Muscle of arm (tissue), 14 donors: ENCODE results near the gene NPIPA5. TPM values are rescaled to one million over a fixed set of nuclear protein-coding genes. Genes with fewer than 3 reads are reported as not detected.
"Not testable (repeated sequence)": the region's sequence is repeated elsewhere in the genome, so short reads cannot be mapped to it uniquely, and the experiment has no call there.

ENCODE experiments used
- DNase-seq: peaks from one replicate; pipeline ENCODE4 v3.0.0-alpha.2; 2013
- long read RNA-seq, 11 donors: transcript quantifications; one replicate each; lab custom pipeline, GENCODE V29; 2026
- polyA plus RNA-seq, 12 donors: library from polyadenylated mRNA; unstranded; fragments of 120-200 nt; gene quantifications; one replicate each; pipeline ENCODE4 v1.2.1, GENCODE V29; 2013; ENCODE audit not compliant: insufficient read length in 12 of 12

Gene NPIPA5
- 10 to 100 TPM in 7 of 12 donors, 1 to 10 TPM in 3, not detected in 2; 1.1 to 71.3 (median 14.0) TPM for polyA plus RNA-seq
- long read RNA-seq, donor 1, result 0 reads
- long read RNA-seq, donor 2, result 0 reads
- long read RNA-seq, donor 3, result 0 reads
- long read RNA-seq, donor 4, result 0 reads
- long read RNA-seq, donor 5, result 0 reads
- long read RNA-seq, donor 6, result 0 reads
- long read RNA-seq, donor 7, result 0 reads
- long read RNA-seq, donor 8, result 0 reads
- long read RNA-seq, donor 9, result 0 reads
- long read RNA-seq, donor 10, result 0 reads
- long read RNA-seq, donor 11, result 0 reads

DNA sequence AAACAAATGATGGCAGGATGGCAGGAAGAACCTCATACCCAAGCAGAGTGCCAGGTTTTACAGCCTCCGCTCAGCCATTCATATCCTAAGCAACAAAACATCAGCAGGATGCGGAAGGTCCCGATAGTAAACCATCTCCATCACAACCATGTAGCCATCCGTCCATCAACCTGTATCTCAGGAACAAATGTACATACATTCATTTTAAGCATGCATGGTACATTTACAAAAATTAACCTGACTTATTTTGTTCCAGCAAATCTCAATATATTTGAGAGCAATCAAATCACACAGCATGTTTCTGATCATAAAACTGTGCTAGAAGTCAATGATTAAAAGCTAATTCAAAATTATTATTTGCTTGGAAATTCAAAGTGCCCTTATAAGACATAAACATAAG lies at the start of gene NPIPA5:
Gene NPIPA5, minus strand, starts transcription at position 101 of the 400 bp plus-strand sequence. Its CDS starts 0 bp downstream, at position 101.
- not testable (repeated sequence) for DNase-seq

DNA sequence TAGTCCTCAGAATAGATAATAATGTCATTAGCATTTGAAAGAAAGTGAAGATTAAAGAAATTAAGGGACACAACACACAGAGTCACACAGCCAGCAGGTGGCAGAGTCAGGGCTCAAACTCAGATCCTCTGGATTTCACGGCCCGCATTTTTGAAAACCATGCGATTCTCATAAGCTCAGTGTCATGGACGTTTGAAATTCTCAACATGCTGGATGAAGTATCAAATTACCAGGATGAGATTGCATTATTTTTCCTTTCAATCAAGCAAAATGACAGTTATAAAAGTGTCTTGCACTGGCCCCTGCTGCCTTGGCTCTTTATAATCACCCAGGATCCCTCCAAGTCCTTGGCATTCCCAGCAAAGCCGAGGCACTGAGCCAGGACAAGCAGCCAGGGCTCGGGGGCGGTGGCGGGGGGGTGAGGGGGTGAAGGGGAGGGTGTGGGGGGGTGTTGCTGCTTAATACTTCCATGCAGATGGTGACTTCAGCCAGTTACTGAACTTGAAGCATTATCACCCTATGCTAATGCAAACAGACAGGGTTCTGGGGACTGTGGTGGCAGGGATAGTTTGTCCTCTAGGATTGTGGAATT lies 49.6 kb upstream of the NPIPA5 start:
- peak; percentile 76 for DNase-seq

DNA sequence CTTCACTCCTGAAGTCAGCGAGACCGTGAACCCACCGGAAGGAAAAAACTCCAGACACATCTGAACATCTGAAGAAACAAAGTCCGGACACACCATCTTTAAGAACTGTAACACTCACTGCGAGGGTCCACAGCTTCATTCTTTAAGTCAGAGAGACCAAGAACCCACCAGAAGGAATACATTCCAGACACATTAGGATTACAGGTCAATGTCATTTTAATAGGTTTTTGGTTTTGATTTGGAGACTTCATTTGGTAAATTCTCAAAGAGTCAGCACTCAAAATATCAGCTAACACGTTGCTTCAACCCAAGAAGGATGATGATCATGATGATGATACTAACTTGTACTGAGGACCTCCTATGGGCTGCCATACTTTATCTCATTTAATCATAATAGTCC lies 48.7 kb upstream of the NPIPA5 start:
- DNase-seq, result no peak

DNA sequence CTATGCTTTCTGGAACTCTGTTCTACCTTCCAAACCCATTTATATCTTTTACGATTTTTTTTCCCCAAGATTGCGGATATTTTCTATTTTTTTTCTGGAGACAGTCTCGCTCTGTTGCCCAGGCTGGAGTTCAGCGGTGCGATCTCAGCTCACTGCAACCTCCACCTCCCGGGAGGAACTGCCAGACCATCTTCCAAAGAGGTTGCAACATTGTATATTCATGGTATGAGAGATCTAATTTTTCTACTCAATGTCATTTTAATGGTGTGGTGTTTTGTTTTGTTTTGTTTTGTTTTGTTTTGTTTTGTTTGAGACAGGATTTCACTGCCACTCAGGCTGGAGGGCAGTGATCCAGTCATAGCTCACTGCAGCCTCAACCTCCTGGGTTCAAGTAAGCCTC lies 47.8 kb upstream of the NPIPA5 start:
- DNase-seq, result no peak

DNA sequence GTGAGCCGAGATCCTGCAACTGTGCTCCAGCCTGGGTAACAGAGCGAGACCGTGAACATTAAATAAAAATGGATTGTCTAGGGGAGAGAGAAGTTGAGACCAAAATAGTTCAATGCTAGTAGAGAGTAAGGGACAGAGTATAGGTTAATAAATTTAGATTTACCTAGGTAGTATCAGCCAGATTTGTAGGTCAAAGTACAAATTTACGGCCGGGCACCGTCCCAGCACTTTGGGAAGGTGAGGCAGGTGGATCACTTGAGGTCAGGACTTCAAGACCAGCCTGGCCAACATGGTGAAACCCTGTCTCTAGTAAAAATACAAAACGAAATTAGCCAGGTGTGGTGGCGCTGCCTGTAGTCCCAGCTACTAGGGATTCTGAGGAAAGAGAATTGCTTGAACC lies 44.1 kb upstream of the NPIPA5 start:
- DNase-seq, result no peak

DNA sequence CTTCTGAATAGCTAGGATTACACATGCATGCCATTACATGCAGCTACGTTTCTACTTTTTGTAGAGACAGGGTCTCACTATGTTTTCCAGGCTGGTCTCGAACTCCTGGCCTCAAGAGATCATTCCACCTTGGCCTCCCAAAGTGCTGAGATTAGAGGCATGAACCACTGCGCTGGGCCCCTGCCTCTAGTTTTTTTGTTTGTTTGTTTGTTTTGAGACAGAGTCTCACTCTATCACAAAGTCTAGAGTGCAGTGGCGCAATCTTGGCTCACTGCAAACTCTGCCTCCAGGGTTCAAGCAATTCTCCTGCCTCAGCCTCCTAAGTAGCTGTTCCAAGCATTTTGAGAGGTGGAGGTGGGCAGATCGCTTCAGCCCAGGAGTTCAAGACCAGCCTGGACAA lies 43.6 kb upstream of the NPIPA5 start:
- not testable (repeated sequence) for DNase-seq

DNA sequence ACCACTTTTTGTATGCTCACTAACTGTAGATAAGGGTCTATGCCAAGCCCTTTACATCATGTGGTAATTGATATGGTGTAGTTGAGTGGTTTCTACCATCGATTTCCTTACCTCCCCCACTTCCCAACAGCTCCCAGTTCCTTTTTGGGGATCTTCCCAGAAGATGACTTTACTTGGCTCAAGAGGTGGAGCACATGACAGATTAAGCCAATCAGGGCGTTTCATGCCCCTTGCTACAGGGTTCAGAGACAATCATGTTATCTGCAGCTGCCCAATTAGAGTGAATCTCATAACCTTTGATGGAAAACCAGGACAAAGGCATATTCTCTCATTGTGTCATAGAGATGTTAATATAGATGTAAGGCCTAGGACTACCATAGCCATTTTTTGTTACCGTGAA lies 40.1 kb upstream of the NPIPA5 start:
- DNase-seq, result no peak

DNA sequence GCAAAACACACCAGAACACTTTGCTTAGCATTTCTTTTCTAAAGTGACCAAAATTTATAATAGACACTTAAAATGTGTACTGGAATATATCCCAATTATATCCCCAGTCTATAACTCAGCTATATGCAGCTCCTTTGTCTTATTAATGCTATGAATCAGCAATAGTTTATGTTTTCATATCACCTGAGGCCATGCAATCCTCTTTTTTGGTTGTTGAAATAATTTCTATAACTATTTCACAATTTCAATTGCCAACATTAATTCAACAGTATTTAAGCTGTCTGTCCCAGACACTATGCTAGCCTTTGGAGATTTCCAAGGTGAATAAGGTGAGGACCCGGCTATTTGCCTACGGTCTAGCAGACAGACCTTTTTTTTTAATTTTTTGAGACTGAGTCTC lies 39.1 kb upstream of the NPIPA5 start:
- DNase-seq, result no peak

DNA sequence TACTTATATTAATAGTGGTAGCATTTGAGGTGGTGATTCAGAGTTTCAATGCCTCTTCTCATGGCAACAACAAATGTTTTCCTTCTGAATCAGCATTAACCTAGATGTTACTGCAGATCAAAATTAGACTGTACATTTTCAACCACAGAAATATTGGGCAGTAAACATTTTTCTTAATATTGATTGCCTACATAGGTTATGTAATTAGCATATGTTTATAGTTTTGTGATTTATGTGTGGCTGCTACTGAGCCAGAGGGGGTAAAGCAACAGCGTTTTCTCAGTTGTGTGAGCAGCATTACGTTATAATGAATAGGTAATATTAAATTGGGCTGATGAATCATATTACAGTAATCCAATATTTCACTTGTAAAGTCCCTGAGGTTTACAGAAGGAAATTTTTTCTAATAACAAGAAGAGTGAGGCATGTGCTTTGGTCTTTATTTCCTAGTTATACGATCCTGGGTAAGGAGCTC lies 37.5 kb upstream of the NPIPA5 start:
- no peak for DNase-seq

DNA sequence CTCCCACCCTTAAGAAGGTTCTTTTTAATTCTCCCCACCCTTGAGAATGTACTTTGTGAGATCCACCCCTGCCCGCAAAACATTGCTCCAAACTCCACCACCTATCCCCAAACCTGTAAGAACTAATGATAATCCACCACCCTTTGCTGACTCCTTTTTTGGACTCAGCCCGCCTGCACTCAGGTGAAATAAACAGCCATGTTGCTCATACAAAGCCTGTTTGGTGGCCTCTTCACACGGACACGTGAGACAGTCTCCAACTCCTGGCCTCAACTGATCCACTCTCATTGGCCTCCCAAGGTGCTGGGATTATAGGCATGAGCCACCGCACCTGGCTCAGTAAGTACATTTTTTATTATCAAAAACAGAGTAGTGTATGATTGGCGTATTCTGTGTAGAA lies 31.4 kb upstream of the NPIPA5 start:
- DNase-seq, result not testable (repeated sequence)

DNA sequence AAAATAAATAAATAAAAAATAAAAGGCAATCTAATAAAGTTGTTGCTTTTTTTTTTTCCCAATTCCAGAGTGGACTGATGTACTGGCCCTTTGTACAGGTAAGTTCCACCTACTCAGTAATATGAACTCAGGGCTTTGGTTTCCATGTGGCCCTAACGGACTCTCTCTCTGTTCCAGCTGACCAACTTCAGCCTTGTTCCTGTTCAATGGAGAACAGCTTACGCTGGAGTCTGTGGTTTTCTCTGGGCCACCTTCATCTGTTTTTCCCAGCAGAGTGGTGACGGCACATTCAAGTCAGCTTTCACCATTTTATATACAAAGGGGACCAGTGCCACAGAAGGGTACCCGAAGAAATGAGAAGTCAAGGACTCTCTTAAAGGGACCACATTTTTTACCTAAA lies 29.7 kb upstream of the NPIPA5 start:
- DNase-seq, result not testable (repeated sequence)

DNA sequence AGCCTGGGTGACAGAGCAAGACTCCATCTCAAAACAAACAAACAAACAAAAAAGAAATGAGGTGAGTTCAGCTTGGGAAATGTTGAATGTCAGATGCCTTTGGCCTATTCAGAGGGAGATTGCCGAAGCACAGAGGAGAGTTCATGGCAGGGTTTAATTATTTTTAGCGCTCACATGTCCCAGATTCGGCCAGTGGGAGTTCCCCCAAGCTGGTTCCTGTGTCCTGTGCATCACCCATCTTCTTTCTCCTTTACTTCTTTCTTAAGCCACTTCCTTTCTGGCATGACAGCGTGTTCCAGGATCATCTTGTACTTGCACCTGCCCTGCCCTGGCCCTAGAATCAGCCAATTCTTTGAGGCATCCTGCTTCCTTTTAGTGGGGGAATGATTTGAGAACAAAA lies 26.7 kb upstream of the NPIPA5 start:
- no peak for DNase-seq

DNA sequence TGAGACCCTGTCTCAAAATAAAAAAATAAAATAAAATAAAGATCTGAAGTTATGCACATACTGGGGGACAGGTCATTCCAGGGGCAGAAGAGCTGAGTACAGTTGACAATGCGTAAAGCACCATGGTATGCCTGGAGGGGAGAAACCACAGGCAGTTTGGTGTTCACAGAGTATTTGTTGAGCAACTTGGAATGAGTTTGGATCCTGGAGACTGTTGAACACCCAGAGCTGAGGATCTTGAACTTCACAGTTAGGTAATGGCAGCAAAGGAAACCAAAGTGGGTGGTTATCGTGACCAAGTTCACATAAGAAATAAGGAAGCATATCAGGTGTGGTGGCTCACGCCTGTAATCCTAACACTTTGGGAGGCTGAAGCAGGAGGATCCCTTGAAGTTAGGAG lies 26.0 kb upstream of the NPIPA5 start:
- DNase-seq, result not testable (repeated sequence)

DNA sequence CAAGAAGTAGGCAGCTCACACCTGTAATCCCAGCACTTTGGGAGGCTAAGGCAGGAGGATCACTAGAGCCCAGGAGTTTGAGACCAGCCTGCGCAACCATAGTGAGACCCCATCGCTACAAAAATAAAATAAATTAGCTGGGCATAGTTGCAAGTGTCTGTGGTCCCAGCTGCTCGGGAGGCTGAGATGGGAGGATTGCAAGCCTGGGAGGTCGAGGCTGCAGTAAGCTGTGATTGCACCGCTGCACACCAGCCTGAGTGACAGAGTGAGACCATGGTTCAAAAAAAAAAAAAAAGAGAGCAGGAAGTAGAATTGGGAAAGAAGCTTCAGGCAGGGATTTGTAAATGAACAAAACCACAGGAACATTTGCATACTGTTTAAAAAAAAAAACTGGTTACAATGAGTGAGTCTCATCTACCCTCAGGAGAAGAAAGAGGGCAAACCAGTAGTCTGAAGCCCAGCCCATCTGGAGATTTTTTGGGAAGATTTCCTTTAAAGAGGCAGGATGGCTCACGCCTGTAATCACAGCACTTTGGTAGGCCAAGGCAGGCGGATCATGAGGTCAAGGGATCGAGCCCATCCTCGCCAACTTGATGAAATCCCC lies 25.4 kb upstream of the NPIPA5 start:
- DNase-seq, result no peak

DNA sequence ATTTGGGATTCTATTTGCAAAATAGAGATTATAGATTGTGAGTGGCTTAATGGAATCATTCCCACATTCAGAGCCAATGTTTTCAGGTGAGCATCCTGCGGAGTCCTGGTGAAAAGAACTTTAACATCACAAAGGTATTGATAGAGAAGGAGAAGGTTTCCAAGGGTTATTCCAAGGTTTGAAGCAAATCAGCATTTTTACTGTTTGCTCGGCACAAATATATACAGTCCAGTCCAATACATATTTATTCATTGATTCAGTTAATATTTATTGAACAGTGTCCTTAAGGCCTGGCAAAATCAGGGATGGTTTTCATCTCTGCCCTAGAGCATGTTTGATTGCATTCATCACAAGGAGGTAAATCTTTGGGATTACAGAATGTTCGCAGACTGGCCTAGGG lies 23.9 kb upstream of the NPIPA5 start:
- DNase-seq, result no peak

DNA sequence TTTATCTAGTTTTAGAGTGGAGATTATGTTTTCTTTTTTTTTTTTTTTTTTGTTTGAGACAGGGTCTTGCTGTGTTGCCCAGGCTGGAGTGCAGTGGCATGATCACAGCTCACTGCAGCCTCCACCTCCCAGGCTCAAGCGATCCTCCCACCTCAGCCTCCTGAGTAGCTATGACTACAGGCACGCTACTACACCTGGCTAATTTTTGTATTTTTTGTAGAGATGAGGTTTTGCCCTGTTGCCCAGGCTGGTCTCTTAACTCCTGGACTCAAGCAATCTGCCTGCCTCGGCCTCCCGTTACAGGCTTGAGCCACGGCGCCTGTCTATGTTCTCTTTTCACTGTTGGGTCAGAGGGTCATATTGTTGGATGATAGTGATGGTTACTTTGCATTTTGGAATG lies 22.2 kb upstream of the NPIPA5 start:
- DNase-seq, result not testable (repeated sequence)

DNA sequence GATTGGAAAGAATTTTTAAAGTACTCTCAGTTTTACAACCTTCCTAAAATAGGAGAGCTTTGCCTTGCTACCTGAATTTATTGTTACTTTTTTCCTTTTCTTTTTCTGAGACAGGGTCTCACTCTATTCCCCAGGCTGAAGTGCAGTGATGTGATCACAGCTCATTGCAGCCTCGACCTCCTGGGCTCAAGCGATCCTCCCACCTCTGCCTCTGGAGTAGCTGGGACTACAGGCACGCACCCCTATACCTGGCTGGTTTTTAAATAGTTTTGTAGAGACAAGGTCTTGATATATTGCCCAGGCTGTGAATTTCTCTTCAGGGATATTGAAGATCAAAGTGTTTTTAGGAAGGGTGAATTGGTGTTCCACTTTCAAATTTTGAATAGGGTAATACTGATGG lies 21.2 kb upstream of the NPIPA5 start:
- DNase-seq, result no peak

DNA sequence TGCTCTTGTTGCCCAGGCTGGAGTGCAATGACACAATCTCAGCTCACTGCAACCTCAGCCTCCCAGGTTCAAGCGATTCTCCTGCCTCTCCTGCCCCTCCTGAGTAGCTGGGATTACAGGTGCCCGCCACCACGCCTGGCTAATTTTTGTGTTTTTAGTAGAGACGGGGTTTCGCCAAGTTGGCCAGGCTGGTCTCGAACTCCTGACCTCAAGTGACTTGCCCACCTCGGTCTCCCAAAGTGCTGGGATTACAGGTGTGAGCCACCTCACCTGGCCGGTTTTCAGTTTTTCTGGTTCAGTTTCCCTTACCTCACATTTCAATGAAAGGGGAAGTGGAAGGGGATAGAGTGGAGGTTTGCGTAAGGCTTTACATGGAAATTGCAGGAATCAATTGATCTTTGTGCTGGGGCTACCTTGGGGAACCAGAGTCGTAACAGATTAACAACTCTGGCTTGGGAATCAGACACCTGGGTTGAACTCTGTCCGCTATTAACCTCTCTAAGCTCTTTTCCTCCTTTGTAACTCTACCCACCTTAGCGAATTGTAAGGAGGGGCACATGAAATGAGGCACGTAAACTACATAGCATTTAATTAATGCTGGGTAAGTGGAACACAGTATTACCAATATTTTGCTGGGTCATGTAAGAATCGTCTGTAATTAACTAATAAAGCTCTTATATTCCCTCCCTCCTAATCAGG lies 20.7 kb upstream of the NPIPA5 start:
- DNase-seq, result no peak

DNA sequence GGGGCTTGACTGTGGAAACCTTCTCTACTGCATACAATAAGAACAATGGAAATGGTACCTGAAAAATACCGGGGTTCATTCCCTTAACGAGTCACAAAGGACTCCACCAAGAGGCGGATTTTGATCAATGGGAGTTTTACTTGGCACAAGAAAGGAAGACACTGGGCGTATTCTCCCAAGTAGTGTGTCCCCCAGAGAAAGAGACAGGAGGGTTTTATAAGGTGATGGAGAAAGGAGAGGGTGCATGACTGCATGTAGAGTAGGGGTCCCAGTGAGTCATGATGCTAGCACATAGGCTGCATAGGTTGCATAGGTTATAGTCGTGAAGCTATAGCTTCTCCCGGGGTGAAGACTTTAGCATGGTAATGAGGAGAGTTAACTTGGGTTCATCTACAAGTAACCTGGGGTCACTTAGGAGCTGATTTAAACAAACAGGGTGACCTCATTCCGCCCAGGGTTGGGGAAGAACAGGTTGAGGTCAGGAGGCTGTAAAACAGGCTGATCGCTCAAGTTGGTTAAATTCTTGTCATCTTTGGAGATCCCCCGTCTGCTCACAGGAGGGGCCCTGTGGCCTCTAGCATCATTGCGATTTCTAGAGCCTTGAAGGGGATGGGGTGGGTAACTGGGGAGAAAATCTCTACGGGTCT lies 19.0 kb upstream of the NPIPA5 start:
- DNase-seq, result no peak

DNA sequence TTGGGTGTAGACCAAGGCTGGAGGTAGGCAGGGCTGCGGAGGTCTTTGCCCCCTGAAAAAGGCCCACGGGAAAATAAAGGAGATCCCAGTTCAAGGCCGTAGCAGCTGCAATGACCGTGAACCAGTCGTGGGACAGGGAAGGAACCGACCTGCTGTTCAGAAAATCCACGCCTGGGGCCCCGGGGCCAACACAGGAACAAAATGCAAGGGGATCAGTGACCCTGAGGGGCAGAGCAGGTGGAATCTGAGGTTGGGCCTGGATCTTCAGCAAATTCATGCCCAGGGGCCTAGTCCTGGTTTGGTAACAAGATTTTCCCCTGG lies 18.4 kb upstream of the NPIPA5 start:
- DNase-seq, result not testable (repeated sequence)

DNA sequence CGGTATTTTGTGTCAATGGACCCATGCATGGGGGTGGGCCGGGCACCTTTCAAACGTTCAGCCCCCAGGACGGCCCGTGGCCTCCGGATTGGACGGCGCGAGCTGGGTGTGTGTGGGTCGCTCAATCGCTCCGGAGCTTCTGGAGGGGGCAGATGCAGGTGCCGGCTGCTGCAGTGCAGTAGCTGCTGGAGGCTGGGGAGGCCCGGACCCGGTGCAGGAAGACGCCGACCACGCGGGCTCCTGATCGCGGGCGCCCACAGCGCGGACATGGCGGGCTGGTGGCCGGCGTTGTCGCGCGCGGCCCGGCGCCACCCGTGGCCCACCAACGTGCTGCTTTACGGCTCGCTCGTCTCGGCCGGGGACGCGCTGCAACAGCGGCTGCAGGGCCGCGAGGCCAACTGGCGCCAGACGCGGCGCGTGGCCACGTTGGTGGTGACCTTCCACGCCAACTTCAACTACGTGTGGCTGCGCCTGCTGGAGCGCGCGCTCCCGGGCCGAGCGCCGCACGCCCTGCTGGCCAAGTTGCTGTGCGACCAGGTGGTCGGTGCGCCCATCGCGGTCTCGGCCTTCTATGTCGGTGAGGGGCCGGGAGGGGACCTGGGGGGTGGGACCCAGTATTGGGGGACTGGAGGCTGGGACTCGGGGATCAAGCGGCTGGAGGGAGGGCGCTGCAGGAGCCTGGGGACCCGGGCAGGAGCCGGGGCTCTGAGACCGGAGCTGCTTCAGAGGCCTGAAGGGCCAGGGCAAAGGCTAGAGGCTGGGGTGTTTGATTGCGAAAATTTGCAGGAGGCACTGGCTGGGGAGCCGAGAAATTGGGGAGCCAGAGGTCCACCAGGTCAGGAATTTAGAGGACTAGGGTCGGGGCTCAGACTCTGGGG lies 17.8 kb upstream of the NPIPA5 start, which contains the start of gene MPV17L:
Gene MPV17L, plus strand, starts transcription at position 124 of the 878 bp plus-strand sequence. Its CDS starts 144 bp downstream, at position 268.
- peak; percentile 16 for DNase-seq
